Chondrocyte (in vitro differentiated cells): Measurements from ENCODE around the gene TREML1. TPM values are rescaled to one million over a fixed set of nuclear protein-coding genes. Genes with fewer than 3 reads are reported as not detected.

Experiments
- DNase-seq: peaks from one replicate; pipeline ENCODE4 v3.0.0; 2021; ENCODE audit warnings: mixed read lengths, low spot score
- H3K27ac Mint-ChIP-seq: one replicate; pipeline ENCODE4 v1.8.0; 2021; ENCODE audit warnings: mild to moderate bottlenecking, moderate library complexity, mixed read lengths; ENCODE audit not compliant: unreplicated experiment
- H3K27me3 Mint-ChIP-seq: 2 replicates; pipeline ENCODE4 v1.8.0; 2021; ENCODE audit warnings: low read depth, mixed read lengths
- H3K36me3 Mint-ChIP-seq: 2 replicates; pipeline ENCODE4 v1.8.0; 2021; ENCODE audit warnings: low read depth, mixed read lengths
- H3K4me1 Mint-ChIP-seq: 2 replicates; pipeline ENCODE4 v1.8.0; 2021; ENCODE audit warnings: low read depth, mild to moderate bottlenecking, mixed read lengths
- H3K4me3 Mint-ChIP-seq: one replicate; pipeline ENCODE4 v1.8.0; 2021; ENCODE audit warnings: mild to moderate bottlenecking, moderate library complexity, mixed read lengths; ENCODE audit not compliant: unreplicated experiment
- H3K9me3 Mint-ChIP-seq: 2 replicates; pipeline ENCODE4 v1.8.0; 2021; ENCODE audit warnings: low read depth, mixed read lengths
- CTCF ChIP-seq: fragments of 200-600 bp; sonication (generic); IDR thresholded peaks from 2 replicates; pipeline ENCODE4 v1.5.0; 2021; ENCODE audit warnings: antibody characterized with exemption, mild to moderate bottlenecking, moderate library complexity
- long read RNA-seq: library from polyadenylated mRNA; stranded (forward); transcript quantifications from one replicate; pipeline ENCODE4 v2.0.0, GENCODE V29; 2021
- total RNA-seq: library from RNA; stranded (reverse); gene quantifications from 3 replicates; pipeline ENCODE4 v1.2.1, GENCODE V29; 2021

The TREML1 gene
- not detected in 3 replicates for total RNA-seq
- long read RNA-seq = 0 reads

- no peaks in the 10 kb centered on the region for H3K4me1 Mint-ChIP-seq
- peaks cover 2% of the 10 kb centered on the region for H3K36me3 Mint-ChIP-seq
- no peak within 1 kb of the TSS for H3K27ac Mint-ChIP-seq
- peaks cover 12% of the 10 kb centered on the region for H3K27me3 Mint-ChIP-seq
- H3K4me3 Mint-ChIP-seq = no peak within 1 kb of the TSS
- no peak for DNase-seq
- TF ChIP-seq CTCF = no peak
- H3K9me3 Mint-ChIP-seq = no peaks in the 10 kb centered on the region
Measured at GRCh38 chr6:41153992-41154625, at the start of gene TREML1. TSS of gene TREML1 (minus strand) at chr6:41154347. CDS start at chr6:41154288, 59 bp downstream.

GRCh38 chr6:41201764-41202173, 47.6 kb upstream of the TREML1 start:
- Mint-ChIP-seq H3K36me3 (no peaks in the 10 kb centered on the region), H3K4me3 (no peak overlapping the region), H3K27ac (peak overlapping the region; percentile 27), H3K4me1 (peaks cover 8% of the 10 kb centered on the region), H3K27me3 (peaks cover 19% of the 10 kb centered on the region), H3K9me3 (no peaks in the 10 kb centered on the region)
- no peak for TF ChIP-seq CTCF
- DNase-seq = no peak

GRCh38 chr6:41200901-41201763, 47.0 kb upstream of the TREML1 start, which contains the start of gene TREML2:
TSS of gene TREML2 (minus strand) at chr6:41201149. CDS start at chr6:41201008, 141 bp downstream.
- TF ChIP-seq CTCF = no peak
- no peaks in the 10 kb centered on the region for H3K9me3 Mint-ChIP-seq
- H3K27ac Mint-ChIP-seq = peak within 1 kb of the TSS; percentile 70
- H3K36me3 Mint-ChIP-seq = no peaks in the 10 kb centered on the region
- DNase-seq = no peak
- no peak within 1 kb of the TSS for H3K4me3 Mint-ChIP-seq
- peaks cover 8% of the 10 kb centered on the region for H3K4me1 Mint-ChIP-seq
- peaks cover 22% of the 10 kb centered on the region for H3K27me3 Mint-ChIP-seq

- Mint-ChIP-seq H3K9me3 (no peaks in the 10 kb centered on the region), H3K27ac (peak overlapping the region; percentile 70), H3K4me1 (peaks cover 8% of the 10 kb centered on the region), H3K4me3 (no peak overlapping the region), H3K27me3 (peaks cover 28% of the 10 kb centered on the region), H3K36me3 (no peaks in the 10 kb centered on the region)
- no peak for DNase-seq
- TF ChIP-seq CTCF = no peak
Measured at GRCh38 chr6:41200296-41200900, 46.3 kb upstream of the TREML1 start.
